Parathyroid adenoma (tissue), 2 donors: ENCODE measurements around the gene JAK3.
A peak's percentile ranks its signal among the peaks of the same experiment; 100 is the strongest.

Experiments used
- H2AFZ ChIP-seq: fragments of 300-600 bp; sonication (generic); one replicate; pipeline ENCODE4 v1.7.0; 2017; ENCODE audit warnings: antibody characterized with exemption, mild to moderate bottlenecking
- H3K27ac ChIP-seq: fragments of 300-600 bp; sonication (generic); one replicate; pipeline ENCODE4 v1.7.0; 2017
- H3K27me3 ChIP-seq: fragments of 300-600 bp; sonication (generic); one replicate; pipeline ENCODE4 v1.7.0; 2017; ENCODE audit warnings: low read length; ENCODE audit not compliant: control insufficient read depth, insufficient read depth
- H3K36me3 ChIP-seq: fragments of 300-600 bp; sonication (generic); one replicate; pipeline ENCODE4 v1.7.0; 2017; ENCODE audit warnings: low read length; ENCODE audit not compliant: control insufficient read depth, insufficient read depth
- H3K4me1 ChIP-seq: fragments of 300-600 bp; sonication (generic); one replicate; pipeline ENCODE4 v1.7.0; 2017; ENCODE audit warnings: control low read depth
- H3K4me2 ChIP-seq: fragments of 300-600 bp; sonication (generic); one replicate; pipeline ENCODE4 v1.7.0; 2017; ENCODE audit warnings: low read length
- H3K4me3 ChIP-seq: fragments of 300-600 bp; sonication (generic); one replicate; pipeline ENCODE4 v1.7.0; 2017; ENCODE audit warnings: low read depth, low read length
- H3K79me2 ChIP-seq: fragments of 300-600 bp; sonication (generic); one replicate; pipeline ENCODE4 v1.7.0; 2017; ENCODE audit warnings: control low read depth
- H3K9ac ChIP-seq: fragments of 300-600 bp; sonication (generic); one replicate; pipeline ENCODE4 v1.7.0; 2017; ENCODE audit warnings: mild to moderate bottlenecking
- H3K9me3 ChIP-seq: fragments of 300-600 bp; sonication (generic); one replicate; pipeline ENCODE4 v1.7.0; 2017; ENCODE audit warnings: low read length; ENCODE audit not compliant: control insufficient read depth
- TF ChIP-seq, protein P1 (sequence below): fragments of 300-600 bp; sonication (generic); IDR thresholded peaks from one replicate; pipeline ENCODE4 v1.7.0; 2017; ENCODE audit warnings: antibody characterized with exemption, mild to moderate bottlenecking
- donor health status: primary hyperparathyroidism.

The JAK3 gene

DNA sequence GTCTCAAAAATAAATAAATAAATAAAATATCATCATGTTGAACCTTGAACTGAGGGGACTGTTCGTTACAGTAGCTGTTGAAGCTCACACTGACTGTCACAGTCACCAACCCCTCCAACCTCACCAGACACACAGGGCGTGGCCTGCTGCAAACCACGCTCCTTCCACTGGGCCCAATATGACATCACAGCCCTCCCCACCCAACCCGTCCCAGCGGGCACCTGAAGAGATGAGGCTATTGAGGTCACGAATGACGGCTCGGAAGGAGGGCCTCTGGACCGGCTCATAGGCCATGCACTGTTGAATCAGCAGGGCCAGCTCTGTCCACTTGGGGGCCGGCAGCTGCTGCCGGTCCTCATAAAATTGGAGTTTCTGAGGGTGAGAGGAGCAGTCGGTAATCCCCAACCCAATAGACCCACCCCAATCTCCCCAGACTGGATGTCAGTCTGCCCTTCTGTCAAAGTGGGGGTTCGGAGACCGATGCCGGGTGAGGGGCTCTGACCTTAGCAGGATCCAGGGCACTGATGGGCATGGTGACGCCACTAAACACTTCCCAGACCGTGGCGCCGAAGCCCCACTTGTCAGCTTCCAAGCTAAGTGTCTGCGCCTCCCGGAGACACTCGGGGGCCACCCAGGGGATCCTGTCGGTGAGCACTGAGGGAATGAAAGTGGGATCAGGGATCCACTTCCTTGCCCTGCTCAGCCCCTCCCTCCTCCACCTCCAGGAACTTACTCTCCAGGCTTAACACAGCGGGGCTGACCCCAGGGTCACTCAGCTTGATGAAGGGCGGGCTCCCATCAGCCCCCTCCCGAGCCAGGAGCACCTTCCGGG lies 13.2 kb downstream of the JAK3 start:
- no peaks in the 10 kb centered on the region for H3K36me3 ChIP-seq
- TF ChIP-seq, protein P1, sequence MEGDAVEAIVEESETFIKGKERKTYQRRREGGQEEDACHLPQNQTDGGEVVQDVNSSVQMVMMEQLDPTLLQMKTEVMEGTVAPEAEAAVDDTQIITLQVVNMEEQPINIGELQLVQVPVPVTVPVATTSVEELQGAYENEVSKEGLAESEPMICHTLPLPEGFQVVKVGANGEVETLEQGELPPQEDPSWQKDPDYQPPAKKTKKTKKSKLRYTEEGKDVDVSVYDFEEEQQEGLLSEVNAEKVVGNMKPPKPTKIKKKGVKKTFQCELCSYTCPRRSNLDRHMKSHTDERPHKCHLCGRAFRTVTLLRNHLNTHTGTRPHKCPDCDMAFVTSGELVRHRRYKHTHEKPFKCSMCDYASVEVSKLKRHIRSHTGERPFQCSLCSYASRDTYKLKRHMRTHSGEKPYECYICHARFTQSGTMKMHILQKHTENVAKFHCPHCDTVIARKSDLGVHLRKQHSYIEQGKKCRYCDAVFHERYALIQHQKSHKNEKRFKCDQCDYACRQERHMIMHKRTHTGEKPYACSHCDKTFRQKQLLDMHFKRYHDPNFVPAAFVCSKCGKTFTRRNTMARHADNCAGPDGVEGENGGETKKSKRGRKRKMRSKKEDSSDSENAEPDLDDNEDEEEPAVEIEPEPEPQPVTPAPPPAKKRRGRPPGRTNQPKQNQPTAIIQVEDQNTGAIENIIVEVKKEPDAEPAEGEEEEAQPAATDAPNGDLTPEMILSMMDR = no peak

GRCh38 chr19:17832443-17833208 lies 15.2 kb downstream of the JAK3 start:
- Histone ChIP-seq H3K4me3 (no peak overlapping the region), H2AFZ (no peak overlapping the region), H3K9me3 (no peaks in the 10 kb centered on the region), H3K27me3 (no peaks in the 10 kb centered on the region), H3K9ac (no peak overlapping the region), H3K79me2 (no peaks in the 10 kb centered on the region), H3K36me3 (no peaks in the 10 kb centered on the region), H3K4me2 (no peak overlapping the region), H3K27ac (no peak overlapping the region), H3K4me1 (no peaks in the 10 kb centered on the region)
- TF ChIP-seq, protein P1 = no peak

More for the DNA sequence above, 13.2 kb downstream of the JAK3 start:
- Histone ChIP-seq H3K9me3 (no peaks in the 10 kb centered on the region), H2AFZ (no peak overlapping the region), H3K27ac (no peak overlapping the region), H3K79me2 (no peaks in the 10 kb centered on the region), H3K9ac (no peak overlapping the region), H3K27me3 (no peaks in the 10 kb centered on the region), H3K4me3 (no peak overlapping the region), H3K4me2 (no peak overlapping the region), H3K4me1 (no peaks in the 10 kb centered on the region)

GRCh38 chr19:17831419-17831888 lies 16.3 kb downstream of the JAK3 start:
- H3K9me3 ChIP-seq = no peaks in the 10 kb centered on the region
- no peak overlapping the region for H3K27ac ChIP-seq
- no peaks in the 10 kb centered on the region for H3K36me3 ChIP-seq
- TF ChIP-seq, protein P1 = no peak
- no peaks in the 10 kb centered on the region for H3K4me1 ChIP-seq
- no peak overlapping the region for H3K4me2 ChIP-seq
- H3K4me3 ChIP-seq = no peak overlapping the region
- H3K27me3 ChIP-seq = no peaks in the 10 kb centered on the region
- H3K9ac ChIP-seq = no peak overlapping the region
- no peaks in the 10 kb centered on the region for H3K79me2 ChIP-seq
- no peak overlapping the region for H2AFZ ChIP-seq

GRCh38 chr19:17830567-17831418 lies 17.0 kb downstream of the JAK3 start:
- H3K9me3 ChIP-seq = no peaks in the 10 kb centered on the region
- H3K9ac ChIP-seq = no peak overlapping the region
- H3K36me3 ChIP-seq = no peaks in the 10 kb centered on the region
- TF ChIP-seq, protein P1 = no peak
- no peak overlapping the region for H3K4me3 ChIP-seq
- peak overlapping the region; percentile 46 for H3K4me2 ChIP-seq
- H3K27ac ChIP-seq = no peak overlapping the region
- H2AFZ ChIP-seq = peak overlapping the region; percentile 68
- H3K4me1 ChIP-seq = no peaks in the 10 kb centered on the region
- H3K79me2 ChIP-seq = no peaks in the 10 kb centered on the region
- no peaks in the 10 kb centered on the region for H3K27me3 ChIP-seq
